Measurements from ENCODE around the gene VAMP2. TPM values are rescaled to one million over a fixed set of nuclear protein-coding genes. Genes with fewer than 3 reads are reported as not detected.
A peak's percentile ranks its signal among the peaks of the same experiment; 100 is the strongest.

Gene VAMP2
- total and polyA plus RNA-seq, 10 of the 15 experiments (the other 5 are each of a cell fraction or from before 2014, with no cell fraction given), result 3.0 to 35.2 (median 25.0) TPM

DNA sequence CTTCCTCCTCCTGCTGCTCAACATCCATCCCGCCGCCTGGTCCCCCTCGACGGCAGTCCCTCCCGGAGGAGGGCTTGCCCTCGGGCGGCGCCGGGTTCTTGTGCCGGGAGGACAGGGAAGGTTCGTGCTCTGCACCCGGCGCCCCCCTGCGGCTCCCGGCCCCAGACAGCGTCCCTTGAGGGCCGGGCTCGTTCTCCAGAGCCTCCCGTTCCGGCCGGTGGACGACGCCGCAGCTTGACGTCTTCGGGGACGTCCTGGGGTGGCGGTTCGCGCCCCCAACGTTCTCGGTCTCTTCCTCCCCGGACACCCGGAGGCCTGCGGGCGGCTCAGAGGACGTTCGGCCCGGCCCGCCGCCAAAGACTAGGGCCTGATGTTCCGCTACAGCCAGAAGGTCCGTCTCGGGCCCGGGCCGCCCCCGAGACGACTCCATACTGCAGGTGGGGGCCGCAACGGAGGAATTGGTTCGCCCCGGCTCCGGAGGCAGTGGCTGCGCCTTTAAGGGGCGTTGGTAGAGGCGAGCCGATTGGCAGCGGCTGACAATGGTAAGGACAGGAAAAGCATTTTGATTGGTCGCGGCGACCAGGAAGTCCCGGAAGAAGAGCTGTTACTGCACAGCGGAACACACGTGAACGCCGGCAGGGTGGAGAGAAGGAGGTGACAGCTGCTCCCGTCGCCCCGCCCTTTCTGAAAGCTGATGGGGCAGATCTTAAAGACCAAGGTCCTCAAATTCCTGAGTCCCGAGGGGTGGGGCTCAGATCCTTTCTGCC, 27.1 kb upstream of the VAMP2 start, which contains the start of gene BORCS6 (continued):
- TF ChIP-seq RAD51 (IDR thresholded peaks at IDR 0.05) (peak; percentile 90), ZNF384 (IDR thresholded peaks at IDR 0.05; ENCODE audit: borderline replicate concordance, low read depth, low read length) (no peak), CBX5 (IDR thresholded peaks at IDR 0.05; ENCODE audit: low read depth) (no peak), ESRRA (IDR thresholded peaks at IDR 0.05; ENCODE audit: low read length) (0 out of 2 replicates have a peak, but pooled peaks have one; percentile 47), SUPT20H (IDR thresholded peaks at IDR 0.05; ENCODE audit: borderline replicate concordance, control insufficient read depth, low read depth, low read length) (no peak), CREB1 (IDR thresholded peaks at IDR 0.05; ENCODE audit: low read depth) (0 out of 2 replicates have a peak, but pooled peaks have one; percentile 46), BRCA1 (IDR thresholded peaks at IDR 0.05; ENCODE audit: low read depth, low read length) (no peak), TCF3 (IDR thresholded peaks at IDR 0.05; ENCODE audit: borderline replicate concordance, insufficient read depth, low read depth, low read length) (peak; percentile 57; the same call in 1 of the 2 replicates), PAX5 (IDR thresholded peaks at IDR 0.05; ENCODE audit: borderline replicate concordance, low read depth, low read length) (no peak), RFX5 (IDR thresholded peaks at IDR 0.05; ENCODE audit: low read depth, low read length) (peak; percentile 67; the same call in 1 of the 2 replicates), IKZF1 (conservative IDR thresholded peaks at IDR 0.05) (peak; percentile 97), EGR1 (IDR thresholded peaks at IDR 0.05; ENCODE audit: borderline replicate concordance in 1 of 2, low read depth in 2 of 2, low read length in 2 of 2) (peak in 1 of 2 experiments; percentile 12; a peak in 1 of 3 replicates), RELA (IDR thresholded peaks at IDR 0.05; ENCODE audit: borderline replicate concordance, partially characterized antibody) (peak; percentile 67)
- TF ChIP-seq, protein P1, sequence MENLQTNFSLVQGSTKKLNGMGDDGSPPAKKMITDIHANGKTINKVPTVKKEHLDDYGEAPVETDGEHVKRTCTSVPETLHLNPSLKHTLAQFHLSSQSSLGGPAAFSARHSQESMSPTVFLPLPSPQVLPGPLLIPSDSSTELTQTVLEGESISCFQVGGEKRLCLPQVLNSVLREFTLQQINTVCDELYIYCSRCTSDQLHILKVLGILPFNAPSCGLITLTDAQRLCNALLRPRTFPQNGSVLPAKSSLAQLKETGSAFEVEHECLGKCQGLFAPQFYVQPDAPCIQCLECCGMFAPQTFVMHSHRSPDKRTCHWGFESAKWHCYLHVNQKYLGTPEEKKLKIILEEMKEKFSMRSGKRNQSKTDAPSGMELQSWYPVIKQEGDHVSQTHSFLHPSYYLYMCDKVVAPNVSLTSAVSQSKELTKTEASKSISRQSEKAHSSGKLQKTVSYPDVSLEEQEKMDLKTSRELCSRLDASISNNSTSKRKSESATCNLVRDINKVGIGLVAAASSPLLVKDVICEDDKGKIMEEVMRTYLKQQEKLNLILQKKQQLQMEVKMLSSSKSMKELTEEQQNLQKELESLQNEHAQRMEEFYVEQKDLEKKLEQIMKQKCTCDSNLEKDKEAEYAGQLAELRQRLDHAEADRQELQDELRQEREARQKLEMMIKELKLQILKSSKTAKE (IDR thresholded peaks at IDR 0.05; ENCODE audit: low read depth, poor library complexity, severe bottlenecking), result peak; percentile 49
- TF ChIP-seq, protein P2, sequence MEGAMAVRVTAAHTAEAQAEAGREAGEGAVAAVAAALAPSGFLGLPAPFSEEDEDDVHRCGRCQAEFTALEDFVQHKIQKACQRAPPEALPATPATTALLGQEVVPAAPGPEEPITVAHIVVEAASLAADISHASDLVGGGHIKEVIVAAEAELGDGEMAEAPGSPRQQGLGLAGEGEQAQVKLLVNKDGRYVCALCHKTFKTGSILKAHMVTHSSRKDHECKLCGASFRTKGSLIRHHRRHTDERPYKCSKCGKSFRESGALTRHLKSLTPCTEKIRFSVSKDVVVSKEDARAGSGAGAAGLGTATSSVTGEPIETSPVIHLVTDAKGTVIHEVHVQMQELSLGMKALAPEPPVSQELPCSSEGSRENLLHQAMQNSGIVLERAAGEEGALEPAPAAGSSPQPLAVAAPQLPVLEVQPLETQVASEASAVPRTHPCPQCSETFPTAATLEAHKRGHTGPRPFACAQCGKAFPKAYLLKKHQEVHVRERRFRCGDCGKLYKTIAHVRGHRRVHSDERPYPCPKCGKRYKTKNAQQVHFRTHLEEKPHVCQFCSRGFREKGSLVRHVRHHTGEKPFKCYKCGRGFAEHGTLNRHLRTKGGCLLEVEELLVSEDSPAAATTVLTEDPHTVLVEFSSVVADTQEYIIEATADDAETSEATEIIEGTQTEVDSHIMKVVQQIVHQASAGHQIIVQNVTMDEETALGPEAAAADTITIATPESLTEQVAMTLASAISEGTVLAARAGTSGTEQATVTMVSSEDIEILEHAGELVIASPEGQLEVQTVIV (IDR thresholded peaks at IDR 0.05; ENCODE audit: borderline replicate concordance, partially characterized antibody), result peak; percentile 95
- TF ChIP-seq, protein P3, sequence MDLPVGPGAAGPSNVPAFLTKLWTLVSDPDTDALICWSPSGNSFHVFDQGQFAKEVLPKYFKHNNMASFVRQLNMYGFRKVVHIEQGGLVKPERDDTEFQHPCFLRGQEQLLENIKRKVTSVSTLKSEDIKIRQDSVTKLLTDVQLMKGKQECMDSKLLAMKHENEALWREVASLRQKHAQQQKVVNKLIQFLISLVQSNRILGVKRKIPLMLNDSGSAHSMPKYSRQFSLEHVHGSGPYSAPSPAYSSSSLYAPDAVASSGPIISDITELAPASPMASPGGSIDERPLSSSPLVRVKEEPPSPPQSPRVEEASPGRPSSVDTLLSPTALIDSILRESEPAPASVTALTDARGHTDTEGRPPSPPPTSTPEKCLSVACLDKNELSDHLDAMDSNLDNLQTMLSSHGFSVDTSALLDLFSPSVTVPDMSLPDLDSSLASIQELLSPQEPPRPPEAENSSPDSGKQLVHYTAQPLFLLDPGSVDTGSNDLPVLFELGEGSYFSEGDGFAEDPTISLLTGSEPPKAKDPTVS (IDR thresholded peaks at IDR 0.05; ENCODE audit: low read depth, low read length), result no peak
- TF ChIP-seq, protein P4, sequence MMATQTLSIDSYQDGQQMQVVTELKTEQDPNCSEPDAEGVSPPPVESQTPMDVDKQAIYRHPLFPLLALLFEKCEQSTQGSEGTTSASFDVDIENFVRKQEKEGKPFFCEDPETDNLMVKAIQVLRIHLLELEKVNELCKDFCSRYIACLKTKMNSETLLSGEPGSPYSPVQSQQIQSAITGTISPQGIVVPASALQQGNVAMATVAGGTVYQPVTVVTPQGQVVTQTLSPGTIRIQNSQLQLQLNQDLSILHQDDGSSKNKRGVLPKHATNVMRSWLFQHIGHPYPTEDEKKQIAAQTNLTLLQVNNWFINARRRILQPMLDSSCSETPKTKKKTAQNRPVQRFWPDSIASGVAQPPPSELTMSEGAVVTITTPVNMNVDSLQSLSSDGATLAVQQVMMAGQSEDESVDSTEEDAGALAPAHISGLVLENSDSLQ (IDR thresholded peaks at IDR 0.05), result peak; percentile 93
- TF ChIP-seq, protein P5, sequence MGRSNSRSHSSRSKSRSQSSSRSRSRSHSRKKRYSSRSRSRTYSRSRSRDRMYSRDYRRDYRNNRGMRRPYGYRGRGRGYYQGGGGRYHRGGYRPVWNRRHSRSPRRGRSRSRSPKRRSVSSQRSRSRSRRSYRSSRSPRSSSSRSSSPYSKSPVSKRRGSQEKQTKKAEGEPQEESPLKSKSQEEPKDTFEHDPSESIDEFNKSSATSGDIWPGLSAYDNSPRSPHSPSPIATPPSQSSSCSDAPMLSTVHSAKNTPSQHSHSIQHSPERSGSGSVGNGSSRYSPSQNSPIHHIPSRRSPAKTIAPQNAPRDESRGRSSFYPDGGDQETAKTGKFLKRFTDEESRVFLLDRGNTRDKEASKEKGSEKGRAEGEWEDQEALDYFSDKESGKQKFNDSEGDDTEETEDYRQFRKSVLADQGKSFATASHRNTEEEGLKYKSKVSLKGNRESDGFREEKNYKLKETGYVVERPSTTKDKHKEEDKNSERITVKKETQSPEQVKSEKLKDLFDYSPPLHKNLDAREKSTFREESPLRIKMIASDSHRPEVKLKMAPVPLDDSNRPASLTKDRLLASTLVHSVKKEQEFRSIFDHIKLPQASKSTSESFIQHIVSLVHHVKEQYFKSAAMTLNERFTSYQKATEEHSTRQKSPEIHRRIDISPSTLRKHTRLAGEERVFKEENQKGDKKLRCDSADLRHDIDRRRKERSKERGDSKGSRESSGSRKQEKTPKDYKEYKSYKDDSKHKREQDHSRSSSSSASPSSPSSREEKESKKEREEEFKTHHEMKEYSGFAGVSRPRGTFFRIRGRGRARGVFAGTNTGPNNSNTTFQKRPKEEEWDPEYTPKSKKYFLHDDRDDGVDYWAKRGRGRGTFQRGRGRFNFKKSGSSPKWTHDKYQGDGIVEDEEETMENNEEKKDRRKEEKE (IDR thresholded peaks at IDR 0.05), result no peak

All from GM12878 (cell line).